ENCODE measurements around the gene ABR. TPM values are rescaled to one million over a fixed set of nuclear protein-coding genes. Genes with fewer than 3 reads are reported as not detected.
A peak's percentile ranks its signal among the peaks of the same experiment; 100 is the strongest.

Gene ABR
- total and polyA plus RNA-seq, 2 of the 8 experiments (the other 6 are each of a cell fraction or from before 2014, with no cell fraction given): 44.8 to 47.2 TPM

DNA sequence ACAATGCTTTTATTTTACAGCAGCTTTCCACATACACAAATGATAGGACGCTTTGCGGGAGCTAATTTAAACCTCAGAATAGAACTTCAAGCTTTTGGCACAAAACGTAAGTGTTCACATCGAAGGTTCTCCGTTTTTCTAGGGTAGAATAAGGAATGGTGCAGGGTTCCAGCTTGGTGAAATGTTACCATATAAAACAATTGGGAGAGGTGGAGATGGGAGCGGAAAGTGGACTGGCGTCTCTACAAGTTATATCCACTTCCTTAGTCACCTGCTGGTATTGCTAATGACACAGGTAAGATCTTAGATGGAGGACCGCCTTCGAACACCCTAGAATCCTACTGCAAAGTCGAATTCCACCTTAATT is 198.5 kb downstream of the ABR start:
- Histone ChIP-seq H3K23ac (ENCODE audit: insufficient read length) (no peak overlapping the region), H2BK12ac (ENCODE audit: low read depth, low read length) (no peak overlapping the region), H3K4me1 (replicated peaks in 1 of 4; ENCODE audit: control insufficient read depth in 3 of 4, insufficient read depth in 4 of 4, low read length in 3 of 4) (peaks cover 1 to 14% (median 7%) of the 10 kb centered on the region in 4 experiments), H3K4me3 (ENCODE audit: extremely low read depth in 1 of 4, insufficient read depth in 2 of 4, low read depth in 3 of 4, low read length in 4 of 4) (peak overlapping the region in 1 of 4 experiments; percentile 17; a peak in 1 of 8 replicates), H3K56ac (replicated peaks; ENCODE audit: insufficient read length, low read depth, low read length) (no peak overlapping the region), H4K91ac (replicated peaks; ENCODE audit: insufficient read length, low read length) (peak overlapping the region; percentile 30), H2AK5ac (ENCODE audit: low read depth, low read length) (no peak overlapping the region), H4K20me1 (replicated peaks in 1 of 2; ENCODE audit: control insufficient read depth in 1 of 2, insufficient read depth in 2 of 2, low read length in 2 of 2) (no peaks in the 10 kb centered on the region), H4K5ac (ENCODE audit: insufficient read length, low read depth, low read length) (no peak overlapping the region), H3K36me3 (ENCODE audit: control insufficient read depth in 2 of 4, insufficient read depth in 4 of 4, low read length in 3 of 4) (no peaks in the 10 kb centered on the region), H3K9ac (replicated peaks in 1 of 4; ENCODE audit: extremely low read depth in 1 of 4, low read depth in 3 of 4, low read length in 3 of 4) (no peak overlapping the region), H2AFZ (ENCODE audit: low read length) (peak overlapping the region; percentile 95), H2BK5ac (ENCODE audit: low read depth, low read length) (no peak overlapping the region), H3K79me1 (ENCODE audit: low read depth, low read length) (peaks cover 3% of the 10 kb centered on the region; the same call in 1 of the 2 replicates), H3K14ac (ENCODE audit: insufficient read length) (no peak overlapping the region), H4K8ac (ENCODE audit: extremely low read depth, insufficient read depth, low read length) (no peak overlapping the region), H3K18ac (ENCODE audit: extremely low read depth, low read length) (no peak overlapping the region), H2BK20ac (ENCODE audit: low read length) (no peak overlapping the region), H3K23me2 (ENCODE audit: low read depth, low read length) (peaks cover 7% of the 10 kb centered on the region), H3K27me3 (replicated peaks in 1 of 4; ENCODE audit: control insufficient read depth in 3 of 4, extremely low read depth in 1 of 4, insufficient read depth in 3 of 4, low read length in 3 of 4) (no peaks in the 10 kb centered on the region), H2BK120ac (replicated peaks; ENCODE audit: low read depth, low read length) (no peak overlapping the region), H3K79me2 (ENCODE audit: control insufficient read depth in 1 of 2, insufficient read depth in 2 of 2, low read length in 2 of 2) (peaks cover 3 to 22% of the 10 kb centered on the region in 2 experiments; a peak in 3 of 4 replicates), H3K4ac (replicated peaks; ENCODE audit: insufficient read length, low read depth, low read length) (peak overlapping the region; percentile 39), H3K9me3 (ENCODE audit: insufficient read depth in 2 of 2, low read depth in 1 of 2, low read length in 1 of 2) (no peaks in the 10 kb centered on the region), H3K27ac (ENCODE audit: low read depth, low read length) (no peak overlapping the region), H3K4me2 (ENCODE audit: insufficient read depth in 1 of 2, low read depth in 2 of 2, low read length in 2 of 2) (no peak overlapping the region; a peak in 1 of 4 replicates), H2BK15ac (ENCODE audit: low read length) (peak overlapping the region; percentile 83; the same call in 1 of the 2 replicates)
- no peak for DNase-seq (ENCODE audit: low read depth in 1 of 2, low spot score in 2 of 2)
- POLR2A ChIA-PET (ENCODE audit: partially characterized antibody): interaction anchor here (0.7 to 2.4 kb wide), 7 partner anchors 31 to 186 kb away, joined by 3 to 13 read pairs (median 4); no protein-coding TSS in a partner anchor
- CTCF ChIA-PET (ENCODE audit: partially characterized antibody): interaction anchor here (0.7 to 17.5 kb wide), 52 partner anchors 10 to 832 kb away, joined by 3 to 258 read pairs (median 4); partner anchors contain the start of genes GLOD4, MRM3 and TIMM22
- WGBS, 2 experiments (ENCODE audit: extremely low coverage in 1 of 2, insufficient coverage in 1 of 2, insufficient read length in 1 of 2, insufficient replicate concordance in 2 of 2, low coverage in 1 of 2, low lambda C conversion rate in 2 of 2, missing lambda C conversion rate in 1 of 2): 50% methylated on average over 10 of the region's 10 CpGs; no CpG with 5 or more reads in 1 of the 2 experiments
- FAIRE-seq: no peak
- TF ChIP-seq POU5F1 (IDR thresholded peaks at IDR 0.05; ENCODE audit: low read depth, low read length) (no peak), SP4 (IDR thresholded peaks at IDR 0.05; ENCODE audit: low read length) (no peak), CREB1 (IDR thresholded peaks at IDR 0.05) (no peak), JUND (IDR thresholded peaks at IDR 0.05; ENCODE audit: low read length) (no peak), RBBP5 (IDR thresholded peaks at IDR 0.05; ENCODE audit: borderline replicate concordance, low read depth, low read length) (no peak), ZNF274 (IDR thresholded peaks at IDR 0.05; ENCODE audit: borderline replicate concordance, extremely low read depth, low read length) (no peak), EP300 (IDR thresholded peaks at IDR 0.05; ENCODE audit: borderline replicate concordance in 1 of 2, low read depth in 2 of 2, low read length in 2 of 2) (no peak)
- TF ChIP-seq, protein P1, sequence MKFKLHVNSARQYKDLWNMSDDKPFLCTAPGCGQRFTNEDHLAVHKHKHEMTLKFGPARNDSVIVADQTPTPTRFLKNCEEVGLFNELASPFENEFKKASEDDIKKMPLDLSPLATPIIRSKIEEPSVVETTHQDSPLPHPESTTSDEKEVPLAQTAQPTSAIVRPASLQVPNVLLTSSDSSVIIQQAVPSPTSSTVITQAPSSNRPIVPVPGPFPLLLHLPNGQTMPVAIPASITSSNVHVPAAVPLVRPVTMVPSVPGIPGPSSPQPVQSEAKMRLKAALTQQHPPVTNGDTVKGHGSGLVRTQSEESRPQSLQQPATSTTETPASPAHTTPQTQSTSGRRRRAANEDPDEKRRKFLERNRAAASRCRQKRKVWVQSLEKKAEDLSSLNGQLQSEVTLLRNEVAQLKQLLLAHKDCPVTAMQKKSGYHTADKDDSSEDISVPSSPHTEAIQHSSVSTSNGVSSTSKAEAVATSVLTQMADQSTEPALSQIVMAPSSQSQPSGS (IDR thresholded peaks at IDR 0.05; ENCODE audit: low read length): no peak
- TF ChIP-seq, protein P2, sequence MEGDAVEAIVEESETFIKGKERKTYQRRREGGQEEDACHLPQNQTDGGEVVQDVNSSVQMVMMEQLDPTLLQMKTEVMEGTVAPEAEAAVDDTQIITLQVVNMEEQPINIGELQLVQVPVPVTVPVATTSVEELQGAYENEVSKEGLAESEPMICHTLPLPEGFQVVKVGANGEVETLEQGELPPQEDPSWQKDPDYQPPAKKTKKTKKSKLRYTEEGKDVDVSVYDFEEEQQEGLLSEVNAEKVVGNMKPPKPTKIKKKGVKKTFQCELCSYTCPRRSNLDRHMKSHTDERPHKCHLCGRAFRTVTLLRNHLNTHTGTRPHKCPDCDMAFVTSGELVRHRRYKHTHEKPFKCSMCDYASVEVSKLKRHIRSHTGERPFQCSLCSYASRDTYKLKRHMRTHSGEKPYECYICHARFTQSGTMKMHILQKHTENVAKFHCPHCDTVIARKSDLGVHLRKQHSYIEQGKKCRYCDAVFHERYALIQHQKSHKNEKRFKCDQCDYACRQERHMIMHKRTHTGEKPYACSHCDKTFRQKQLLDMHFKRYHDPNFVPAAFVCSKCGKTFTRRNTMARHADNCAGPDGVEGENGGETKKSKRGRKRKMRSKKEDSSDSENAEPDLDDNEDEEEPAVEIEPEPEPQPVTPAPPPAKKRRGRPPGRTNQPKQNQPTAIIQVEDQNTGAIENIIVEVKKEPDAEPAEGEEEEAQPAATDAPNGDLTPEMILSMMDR (IDR thresholded peaks at IDR 0.05; ENCODE audit: control extremely low read depth in 1 of 3, insufficient read depth in 1 of 3, low read depth in 1 of 3, low read length in 3 of 3): no peak
